DMS53 treated with DMSO at 0.1 percent for 48 hours (cell line): ENCODE data around the gene CEBPB.

Source experiments
- DNase-seq: peaks from one replicate; lab custom pipeline; 2025; ENCODE audit not compliant: unreplicated experiment; lab: John Stamatoyannopoulos, UW

Gene CEBPB

GRCh38 chr20:50210066-50210619, 19.5 kb downstream of the CEBPB start:
- no peak for DNase-seq

DNA sequence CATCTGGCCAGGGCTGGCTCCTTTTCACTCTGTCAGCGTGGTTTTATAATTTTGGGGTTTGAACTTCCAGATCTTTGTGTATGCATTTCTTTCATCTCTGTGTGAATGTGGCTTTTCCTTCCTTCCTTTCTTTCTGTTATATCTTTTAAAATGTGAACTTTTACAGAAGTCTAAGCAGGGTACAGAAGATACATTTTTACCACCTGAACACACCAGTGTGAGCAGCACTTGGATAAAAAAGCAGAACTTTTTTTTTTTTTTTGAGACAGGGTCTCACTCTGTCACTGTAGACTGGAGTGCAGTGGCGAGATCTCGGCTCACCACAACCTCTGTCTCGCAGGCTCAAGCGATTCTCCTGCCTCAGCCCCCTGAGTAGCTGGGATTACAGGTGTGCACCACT, 20.5 kb downstream of the CEBPB start:
- no peak for DNase-seq

DNA sequence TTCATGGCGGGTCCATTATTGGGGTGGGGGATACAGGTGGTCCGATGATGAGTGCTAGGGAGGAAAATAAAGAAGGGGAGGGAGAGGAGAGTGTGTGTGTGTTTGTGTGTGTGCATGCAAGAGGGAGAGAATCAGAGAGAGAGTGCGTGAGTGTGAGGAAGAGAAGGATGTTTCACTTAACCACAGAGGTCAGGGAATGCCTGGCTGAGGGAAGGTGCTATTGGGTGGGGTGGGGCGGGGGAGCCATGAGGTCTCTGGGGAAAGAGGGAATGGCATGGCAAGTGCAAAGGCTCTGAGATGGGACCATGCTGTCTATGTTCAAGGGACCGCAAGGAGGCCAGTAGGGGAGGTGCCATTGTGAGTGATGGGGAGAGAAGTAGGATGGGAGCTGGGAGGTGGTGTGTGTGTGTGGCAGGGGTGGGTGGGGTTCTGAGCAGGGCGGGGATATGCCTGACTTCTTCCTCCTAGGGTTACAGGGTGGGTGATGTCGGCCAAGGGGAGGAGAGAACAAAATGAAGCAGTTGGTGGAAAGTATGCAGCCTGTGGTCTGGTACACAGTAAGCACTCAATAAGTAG, 23.0 kb downstream of the CEBPB start:
- no peak for DNase-seq

DNA sequence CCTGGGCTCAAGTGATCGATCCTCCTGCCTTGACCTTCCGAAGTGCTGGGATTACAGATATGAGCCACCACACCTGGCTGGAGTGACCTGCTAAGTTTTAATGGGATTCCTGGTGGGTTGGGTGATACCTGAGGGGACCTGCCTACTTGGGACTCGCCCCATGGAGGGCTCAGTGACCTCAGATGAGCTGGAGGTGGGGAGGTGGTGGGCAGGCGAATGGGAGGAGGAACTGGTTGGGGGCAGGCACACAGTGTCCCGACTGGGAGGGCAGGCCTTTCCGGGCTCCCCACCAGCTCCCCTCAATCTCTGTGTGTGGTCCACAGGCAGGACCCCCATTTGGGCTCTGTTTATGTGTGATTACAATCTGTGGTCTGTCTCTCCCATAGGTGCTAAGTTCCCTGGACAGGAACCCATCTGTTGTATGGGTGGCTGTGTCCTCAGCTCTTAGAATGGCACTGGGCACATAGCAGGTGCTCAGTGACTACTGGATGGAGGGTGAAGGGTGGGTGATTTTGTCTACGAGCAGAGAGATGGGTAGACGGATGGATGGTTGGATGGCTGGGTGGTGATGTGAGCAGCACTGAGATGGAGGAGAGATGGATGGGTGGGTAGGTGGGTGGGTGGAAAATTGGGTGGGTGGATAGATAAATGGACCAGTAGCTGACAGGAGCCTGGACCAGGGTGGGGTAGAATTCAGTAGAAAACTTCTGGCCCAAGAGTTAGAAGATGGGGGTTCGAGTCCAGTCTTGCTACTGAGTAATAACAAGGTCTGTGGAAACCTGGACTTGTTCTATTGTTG, 23.8 kb downstream of the CEBPB start:
- DNase-seq, result no peak

DNA sequence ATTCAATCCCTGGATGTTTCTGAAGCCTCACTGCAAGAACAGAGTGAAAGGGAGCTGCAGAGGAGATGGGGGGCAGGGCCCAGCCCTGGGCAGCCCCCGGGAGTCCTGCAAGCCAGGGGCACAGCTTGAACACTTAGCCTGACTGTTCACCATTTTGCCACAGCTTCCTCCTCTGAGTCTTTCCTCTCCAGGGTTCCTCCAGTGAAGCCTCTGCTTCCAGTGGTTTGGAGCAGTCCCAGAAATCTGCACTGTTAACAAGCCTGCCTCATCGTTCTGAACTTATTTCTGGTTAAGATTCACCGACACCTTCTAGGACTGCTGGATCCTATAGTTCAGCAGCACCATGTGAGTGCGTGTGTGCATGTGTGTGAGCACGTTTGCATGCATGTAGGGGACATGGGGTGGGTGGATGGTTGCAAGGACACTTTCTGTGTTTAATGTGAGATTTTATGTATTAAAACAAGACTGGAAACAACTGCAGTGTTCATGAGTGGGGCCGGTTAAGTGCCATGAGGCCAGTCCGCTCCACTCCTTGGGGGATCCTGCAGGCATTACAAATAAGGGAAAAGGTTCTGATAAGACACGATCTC, 24.6 kb downstream of the CEBPB start:
- DNase-seq, result no peak

DNA sequence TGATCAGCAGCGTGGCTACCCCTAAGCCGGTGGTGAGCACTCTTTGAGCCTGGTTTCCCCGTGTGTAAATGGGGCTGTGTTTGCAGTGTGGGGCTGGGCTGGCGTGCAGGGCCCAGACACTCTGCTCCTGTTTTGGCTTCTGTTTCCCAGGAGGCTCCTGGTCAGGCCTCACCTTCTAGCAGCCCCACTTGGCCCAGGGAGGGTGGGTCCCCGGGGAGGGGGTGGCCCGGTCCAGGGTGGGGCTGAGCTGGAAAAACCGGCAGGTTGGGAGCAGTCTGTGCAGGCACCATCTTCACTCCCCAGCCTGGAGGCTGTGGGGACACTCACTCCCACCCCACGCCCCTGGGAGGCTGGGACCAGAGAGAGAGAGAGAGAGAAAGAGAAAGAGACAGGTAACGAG, 25.3 kb downstream of the CEBPB start:
- DNase-seq, result no peak

- DNase-seq, result no peak
Observed at GRCh38 chr20:50216543-50217206, 26.0 kb downstream of the CEBPB start.

- DNase-seq, result no peak
Observed at GRCh38 chr20:50217207-50217949, 26.7 kb downstream of the CEBPB start.

DNA sequence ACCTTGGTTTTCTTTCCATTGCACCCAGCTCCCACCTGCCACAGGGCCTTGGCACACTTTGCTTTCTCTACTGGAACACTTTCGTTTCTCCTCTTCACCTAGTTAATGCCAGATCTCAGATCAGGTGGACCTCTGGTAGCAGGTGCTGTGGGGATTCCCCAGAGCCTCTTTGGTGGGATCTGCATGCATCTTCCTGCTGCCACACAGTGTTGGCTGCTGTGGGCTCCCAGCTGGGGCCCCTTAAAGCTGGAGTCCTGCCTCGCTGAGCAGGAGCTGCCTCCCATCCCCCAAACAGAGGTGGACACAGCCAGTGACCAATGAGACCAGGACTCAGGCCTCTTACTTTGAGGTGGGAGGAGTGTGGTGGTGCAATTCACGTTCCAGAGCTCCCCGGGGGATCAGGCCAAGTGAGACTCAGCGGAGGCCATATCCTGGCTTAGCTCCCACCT, 28.4 kb downstream of the CEBPB start:
- DNase-seq, result no peak

GRCh38 chr20:50219600-50219999, 29.0 kb downstream of the CEBPB start:
- DNase-seq, result no peak

- DNase-seq, result no peak
Observed at GRCh38 chr20:50220093-50220893, 29.7 kb downstream of the CEBPB start.

GRCh38 chr20:50220894-50221365, 30.3 kb downstream of the CEBPB start:
- no peak for DNase-seq

- DNase-seq, result no peak
Observed at GRCh38 chr20:50221501-50222308, 31.1 kb downstream of the CEBPB start.

- DNase-seq, result no peak
Observed at GRCh38 chr20:50222309-50223038, 31.8 kb downstream of the CEBPB start.

DNA sequence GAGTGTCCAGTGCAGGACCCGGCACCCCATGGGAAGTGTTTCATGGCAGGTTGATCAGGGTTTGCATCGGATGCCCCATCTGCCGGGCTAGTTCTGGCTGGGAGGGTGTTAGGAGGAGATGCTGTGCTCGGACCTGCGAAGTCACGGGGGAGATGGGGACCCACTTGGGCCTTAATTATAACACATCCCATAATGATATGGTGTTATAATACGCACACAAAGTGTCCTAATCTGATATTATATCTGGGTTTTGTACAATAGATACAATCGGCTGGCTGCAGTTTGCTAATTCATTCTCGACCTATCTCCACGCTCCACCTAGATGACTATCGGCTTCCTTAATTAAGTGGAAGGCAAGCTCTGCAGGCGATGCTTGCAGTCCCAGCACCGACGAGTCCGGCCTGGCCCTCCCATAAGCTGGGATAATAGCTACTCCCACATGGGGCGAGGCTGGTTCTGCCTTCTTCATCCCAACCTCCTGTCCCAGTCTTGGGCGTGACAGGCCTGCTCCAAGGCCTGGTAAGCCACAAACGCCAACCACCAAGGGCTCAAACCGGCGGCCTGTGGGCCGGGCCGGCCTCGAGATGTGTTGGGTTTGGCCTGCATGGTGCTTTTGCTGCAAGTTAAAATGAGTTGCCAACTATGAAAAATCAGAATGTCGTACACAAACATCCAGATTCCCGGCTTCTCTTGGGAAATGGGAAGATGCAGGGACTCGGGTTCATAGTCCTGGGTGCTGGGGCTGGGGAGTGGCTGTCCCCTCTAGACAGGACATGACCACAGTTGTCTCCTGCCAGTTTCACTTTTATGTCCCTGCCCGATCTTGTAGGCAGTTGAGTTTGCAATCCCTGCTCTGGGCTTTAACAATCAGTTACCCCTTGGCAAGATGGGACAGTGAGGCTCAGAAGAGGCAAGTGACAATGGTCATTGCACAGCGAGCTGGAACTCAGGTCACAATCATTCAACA, 32.7 kb downstream of the CEBPB start:
- no peak for DNase-seq

- DNase-seq, result no peak
Observed at GRCh38 chr20:50224052-50224451, 33.4 kb downstream of the CEBPB start.

GRCh38 chr20:50224531-50225255, 34.1 kb downstream of the CEBPB start:
- no peak for DNase-seq
